Measurements from ENCODE around the gene GNGT1. TPM values are rescaled to one million over a fixed set of nuclear protein-coding genes. Genes with fewer than 3 reads are reported as not detected.
"Not testable (repeated sequence)": the region's sequence is repeated elsewhere in the genome, so short reads cannot be mapped to it uniquely, and the experiment has no call there.

The GNGT1 gene
- polyA plus RNA-seq, 3 donors from 2014 or later: not detected

- H3K4me3 Mint-ChIP-seq: peak overlapping the region in 1 of 5 donors; percentile 22
- DNase-seq: no peak
- H3K9me3 Mint-ChIP-seq: peaks cover 0 to 4% (median 0%) of the 10 kb centered on the region in 6 donors
- H3K27me3 Mint-ChIP-seq (ENCODE audit: low read depth in 3 of 3): peaks cover 14 to 26% (median 15%) of the 10 kb centered on the region in 3 donors
- H3K36me3 Mint-ChIP-seq: peaks cover 0 to 4% (median 3%) of the 10 kb centered on the region in 3 donors
- no peak overlapping the region for H3K27ac Mint-ChIP-seq
- H3K4me1 Mint-ChIP-seq: peaks cover 10 to 12% of the 10 kb centered on the region in 2 donors
These were observed 17.1 kb upstream of the GNGT1 start for GRCh38 chr7:93889261-93889660.

- DNase-seq: no peak
- Mint-ChIP-seq H3K4me1 (peaks cover 10 to 12% of the 10 kb centered on the region in 2 donors), H3K9me3 (peaks cover 0 to 4% (median 0%) of the 10 kb centered on the region in 6 donors), H3K36me3 (peaks cover 0 to 4% (median 3%) of the 10 kb centered on the region in 3 donors), H3K4me3 (peak overlapping the region; percentile 22 to 69 (median 44)), H3K27me3 (ENCODE audit: low read depth in 3 of 3) (peaks cover 14 to 29% (median 17%) of the 10 kb centered on the region in 3 donors), H3K27ac (no peak overlapping the region)
These were observed 16.3 kb upstream of the GNGT1 start for GRCh38 chr7:93890041-93890463.

- no peak for DNase-seq
- H3K27ac Mint-ChIP-seq: no peak within 1 kb of the TSS
- H3K4me3 Mint-ChIP-seq: peak within 1 kb of the TSS; percentile 29 to 69 (median 44)
- peaks cover 0 to 4% (median 0%) of the 10 kb centered on the region in 6 donors for H3K9me3 Mint-ChIP-seq
- H3K4me1 Mint-ChIP-seq: peaks cover 10 to 12% of the 10 kb centered on the region in 2 donors
- peaks cover 0 to 4% (median 3%) of the 10 kb centered on the region in 3 donors for H3K36me3 Mint-ChIP-seq
- peaks cover 14 to 29% (median 18%) of the 10 kb centered on the region in 3 donors for H3K27me3 Mint-ChIP-seq (ENCODE audit: low read depth in 3 of 3)
These were observed 15.8 kb upstream of the GNGT1 start, which contains the start of gene TFPI2 for GRCh38 chr7:93890464-93891068. Gene TFPI2 (minus strand): TSS chr7:93890753. CDS start chr7:93890678, 75 bp downstream.

GRCh38 chr7:93894426-93894825 is 11.9 kb upstream of the GNGT1 start:
- Mint-ChIP-seq H3K27me3 (ENCODE audit: low read depth in 3 of 3) (peaks cover 7 to 26% (median 19%) of the 10 kb centered on the region in 3 donors), H3K27ac (no peak overlapping the region), H3K36me3 (peaks cover 0 to 3% (median 0%) of the 10 kb centered on the region in 3 donors), H3K4me3 (no peak overlapping the region), H3K4me1 (peaks cover 9 to 10% of the 10 kb centered on the region in 2 donors), H3K9me3 (peaks cover 0 to 3% (median 0%) of the 10 kb centered on the region in 6 donors)
- DNase-seq: no peak

GRCh38 chr7:93894966-93895640 is 11.3 kb upstream of the GNGT1 start:
- peaks cover 0 to 3% (median 0%) of the 10 kb centered on the region in 3 donors for H3K36me3 Mint-ChIP-seq
- H3K27me3 Mint-ChIP-seq (ENCODE audit: low read depth in 3 of 3): peaks cover 6 to 26% (median 17%) of the 10 kb centered on the region in 3 donors
- H3K27ac Mint-ChIP-seq: no peak overlapping the region

GRCh38 chr7:93895859-93896600 is 10.3 kb upstream of the GNGT1 start:
- no peak overlapping the region for H3K4me3 Mint-ChIP-seq
- no peaks in the 10 kb centered on the region for H3K4me1 Mint-ChIP-seq
- no peak for DNase-seq
- H3K27ac Mint-ChIP-seq: no peak overlapping the region
- no peaks in the 10 kb centered on the region for H3K9me3 Mint-ChIP-seq
- H3K27me3 Mint-ChIP-seq (ENCODE audit: low read depth in 3 of 3): peaks cover 6 to 26% (median 11%) of the 10 kb centered on the region in 3 donors
- H3K36me3 Mint-ChIP-seq: peaks cover 0 to 3% (median 0%) of the 10 kb centered on the region in 3 donors

More at GRCh38 chr7:93894966-93895640, 11.3 kb upstream of the GNGT1 start:
- Mint-ChIP-seq H3K9me3 (peaks cover 0 to under 1% (median 0%) of the 10 kb centered on the region in 6 donors), H3K4me1 (peaks cover 3% of the 10 kb centered on the region in 2 donors), H3K4me3 (no peak overlapping the region)
- no peak for DNase-seq

- H3K27ac Mint-ChIP-seq: no peak overlapping the region
- no peaks in the 10 kb centered on the region for H3K9me3 Mint-ChIP-seq
- no peaks in the 10 kb centered on the region for H3K36me3 Mint-ChIP-seq
- no peaks in the 10 kb centered on the region for H3K4me1 Mint-ChIP-seq
- no peak overlapping the region for H3K4me3 Mint-ChIP-seq
- DNase-seq: no peak
- H3K27me3 Mint-ChIP-seq (ENCODE audit: low read depth in 3 of 3): peaks cover 0 to 17% (median 16%) of the 10 kb centered on the region in 3 donors
These were observed 8.7 kb upstream of the GNGT1 start for GRCh38 chr7:93897680-93898079.

- peak in 1 of 3 donors; percentile 14 for DNase-seq
- Mint-ChIP-seq H3K27ac (no peak overlapping the region), H3K4me1 (no peaks in the 10 kb centered on the region), H3K9me3 (no peaks in the 10 kb centered on the region), H3K4me3 (no peak overlapping the region), H3K36me3 (no peaks in the 10 kb centered on the region), H3K27me3 (ENCODE audit: low read depth in 3 of 3) (peaks cover 6 to 11% (median 10%) of the 10 kb centered on the region in 3 donors)
These were observed 3.5 kb upstream of the GNGT1 start for GRCh38 chr7:93902777-93903423.

- H3K4me1 Mint-ChIP-seq: no peaks in the 10 kb centered on the region
- H3K9me3 Mint-ChIP-seq: no peaks in the 10 kb centered on the region
- no peak overlapping the region for H3K4me3 Mint-ChIP-seq
- peaks cover 0 to 4% (median 0%) of the 10 kb centered on the region in 3 donors for H3K36me3 Mint-ChIP-seq
- peaks cover 0 to 4% (median 2%) of the 10 kb centered on the region in 3 donors for H3K27me3 Mint-ChIP-seq (ENCODE audit: low read depth in 3 of 3)
- no peak for DNase-seq
- no peak overlapping the region for H3K27ac Mint-ChIP-seq
These were observed 4.0 kb downstream of the GNGT1 start for GRCh38 chr7:93910076-93910994.

- H3K27me3 Mint-ChIP-seq (ENCODE audit: low read depth in 3 of 3); H3K36me3 Mint-ChIP-seq; DNase-seq; H3K4me3 Mint-ChIP-seq; H3K27ac Mint-ChIP-seq; H3K4me1 Mint-ChIP-seq; H3K9me3 Mint-ChIP-seq: not testable (repeated sequence)
These were observed 4.9 kb downstream of the GNGT1 start for GRCh38 chr7:93911242-93911641.

GRCh38 chr7:93911661-93912060 is 5.3 kb downstream of the GNGT1 start:
- not testable (repeated sequence) for H3K4me3 Mint-ChIP-seq; H3K27ac Mint-ChIP-seq; H3K9me3 Mint-ChIP-seq; H3K36me3 Mint-ChIP-seq; H3K27me3 Mint-ChIP-seq (ENCODE audit: low read depth in 3 of 3); H3K4me1 Mint-ChIP-seq; DNase-seq

GRCh38 chr7:93913197-93913596 is 6.8 kb downstream of the GNGT1 start:
- Mint-ChIP-seq H3K27me3 (ENCODE audit: low read depth in 3 of 3) (peaks cover 2 to 4% (median 4%) of the 10 kb centered on the region in 3 donors), H3K27ac (no peak overlapping the region), H3K9me3 (peaks cover 0 to 1% (median 0%) of the 10 kb centered on the region in 6 donors)

More at GRCh38 chr7:93913197-93913596, 6.8 kb downstream of the GNGT1 start:
- Mint-ChIP-seq H3K4me1 (no peaks in the 10 kb centered on the region), H3K36me3 (peaks cover 0 to 4% (median 0%) of the 10 kb centered on the region in 3 donors), H3K4me3 (no peak overlapping the region)
- no peak for DNase-seq

Data from immature natural killer cell (primary cell).